Measurements from ENCODE around the gene POGZ.

POGZ gene

DNA sequence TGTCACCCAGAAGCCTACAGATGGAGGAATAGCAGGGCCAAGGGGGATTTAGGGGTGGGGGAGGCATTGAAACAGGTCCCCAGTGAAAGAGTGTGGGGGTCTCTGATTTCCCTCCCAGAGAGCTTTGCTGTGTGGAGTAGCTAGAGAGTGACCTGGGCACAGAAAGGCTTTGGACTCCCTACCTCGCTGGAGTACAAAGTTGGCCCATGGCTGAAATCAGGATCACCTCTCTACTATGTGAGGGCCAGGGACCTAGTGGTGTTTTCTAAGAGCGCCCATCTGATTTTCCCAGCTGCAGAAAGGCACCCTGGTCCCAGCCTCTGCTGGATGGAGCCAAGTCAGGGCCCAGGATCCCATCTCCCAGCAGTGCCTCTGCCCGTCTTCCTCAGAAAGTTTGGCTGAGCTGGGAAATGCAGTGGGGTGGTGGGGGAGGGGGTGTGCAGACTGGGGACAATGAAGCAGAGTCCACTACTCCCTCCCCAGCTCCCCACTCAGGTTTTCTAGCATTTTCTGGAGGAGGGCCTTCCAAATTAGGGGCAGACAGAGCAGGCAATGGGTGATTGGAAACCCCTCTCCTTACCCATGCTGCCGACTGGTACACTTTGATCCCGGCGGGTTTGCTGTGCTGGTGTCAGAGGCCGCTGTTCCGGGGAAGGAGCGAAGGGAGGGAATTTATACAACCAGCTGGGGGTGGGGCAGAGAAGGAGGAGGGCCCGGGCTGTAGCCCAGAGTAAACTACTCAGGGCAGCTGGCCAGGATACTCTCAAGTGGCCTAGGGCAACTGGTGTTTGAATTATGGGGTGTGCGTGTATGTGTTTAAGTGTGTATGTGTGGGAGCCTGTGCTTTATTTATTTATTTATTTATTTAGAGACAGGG, 87.0 kb downstream of the POGZ start, which contains the start of gene SELENBP1:
SELENBP1 (minus strand) TSS at position 648 of the 877 bp plus-strand sequence; CDS start at position 584, 64 bp downstream.
- DNase-seq (ENCODE audit: low read depth in 2 of 2, low spot score in 1 of 2): no peak

DNA sequence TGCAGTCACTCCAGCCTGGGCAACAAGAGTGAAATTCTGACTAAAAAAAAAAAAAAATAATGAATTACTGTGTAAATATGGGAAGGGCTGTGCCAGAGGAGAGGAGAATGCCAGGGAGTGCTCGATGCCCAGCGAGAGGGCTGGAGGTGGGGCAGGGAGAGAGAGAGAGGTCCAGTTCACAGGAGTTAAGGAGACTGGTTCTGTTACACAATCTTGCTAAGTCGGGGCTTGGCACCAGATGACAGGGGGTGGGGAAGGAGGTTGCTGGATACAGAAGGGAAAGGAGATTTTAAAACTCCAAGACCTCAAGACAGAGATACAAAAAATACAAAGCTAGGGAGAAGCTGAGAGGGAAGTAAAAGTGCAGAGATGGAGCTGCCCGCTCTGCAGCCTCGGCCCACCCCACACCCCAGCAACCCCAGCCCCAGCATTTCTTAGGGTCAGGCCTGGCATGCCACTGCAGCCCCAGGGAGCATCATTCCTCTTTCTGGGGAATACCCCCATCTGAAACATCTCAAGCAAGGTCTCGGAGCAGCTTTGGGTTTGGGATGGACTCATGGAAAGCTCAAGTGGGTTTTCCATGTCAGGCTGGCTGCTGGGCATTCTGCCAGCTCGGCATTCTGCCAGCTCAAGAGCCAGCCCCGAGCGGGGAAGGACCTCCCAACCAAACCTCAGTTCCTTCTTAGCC, 87.8 kb downstream of the POGZ start:
- no peak for DNase-seq (ENCODE audit: low read depth in 2 of 2, low spot score in 1 of 2)

DNA sequence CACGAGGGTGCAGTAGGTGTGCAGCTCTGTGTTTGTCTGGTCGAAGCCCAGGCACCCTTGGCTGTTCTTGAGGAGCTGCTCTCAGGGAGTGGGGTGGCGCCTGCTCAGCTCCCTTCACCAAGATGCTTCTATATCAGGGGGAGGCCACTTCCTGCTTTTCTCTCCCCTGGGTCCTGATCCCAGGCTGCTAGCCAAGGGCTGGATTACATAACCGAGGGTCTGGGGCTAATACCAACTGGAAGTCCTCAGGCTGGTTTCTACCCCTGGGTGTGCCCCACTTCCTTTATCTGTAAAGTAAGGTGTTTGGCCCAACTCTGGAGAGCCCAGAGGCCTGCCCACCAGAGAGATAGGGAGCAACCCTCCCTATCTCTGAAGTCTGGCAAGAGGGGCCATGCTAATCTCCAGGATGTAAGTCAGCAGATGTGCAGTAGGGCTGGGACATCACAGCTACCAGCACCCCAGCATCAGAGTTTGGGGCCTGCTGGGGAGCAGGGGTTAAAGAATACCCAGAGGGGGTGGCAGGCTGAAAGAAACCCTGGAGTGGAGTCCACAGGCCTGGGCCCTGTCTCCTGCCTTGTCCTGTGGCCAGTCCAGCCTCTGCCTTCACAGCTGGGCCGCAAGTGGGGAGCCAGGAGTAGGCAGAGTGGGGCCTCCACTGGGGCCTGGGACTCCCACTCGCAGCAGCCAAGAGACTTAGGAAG, 88.9 kb downstream of the POGZ start:
- no peak for DNase-seq (ENCODE audit: low read depth in 2 of 2, low spot score in 1 of 2)

DNA sequence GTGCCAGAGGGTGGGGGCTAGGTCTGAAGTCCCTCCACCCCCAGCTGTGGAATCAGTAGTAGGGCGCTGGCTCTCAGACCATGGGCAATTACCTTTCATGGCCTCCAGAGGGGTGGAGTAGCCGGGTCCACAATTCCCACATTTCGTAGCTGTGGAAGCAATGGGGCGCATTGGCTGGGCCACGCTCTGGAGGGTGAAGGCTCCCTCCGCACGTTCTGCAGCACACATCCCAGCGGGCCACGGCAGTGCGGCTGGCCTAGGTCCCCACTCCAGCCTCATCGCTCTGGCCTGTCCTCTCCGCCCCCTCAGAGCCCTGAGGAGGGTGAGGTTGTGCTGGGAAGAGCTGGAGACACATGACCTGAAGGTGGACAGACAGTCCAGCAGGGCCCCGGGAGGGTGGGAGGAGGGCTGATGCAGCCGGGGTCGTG, 89.7 kb downstream of the POGZ start:
- no peak for DNase-seq (ENCODE audit: low read depth in 2 of 2, low spot score in 1 of 2)

DNA sequence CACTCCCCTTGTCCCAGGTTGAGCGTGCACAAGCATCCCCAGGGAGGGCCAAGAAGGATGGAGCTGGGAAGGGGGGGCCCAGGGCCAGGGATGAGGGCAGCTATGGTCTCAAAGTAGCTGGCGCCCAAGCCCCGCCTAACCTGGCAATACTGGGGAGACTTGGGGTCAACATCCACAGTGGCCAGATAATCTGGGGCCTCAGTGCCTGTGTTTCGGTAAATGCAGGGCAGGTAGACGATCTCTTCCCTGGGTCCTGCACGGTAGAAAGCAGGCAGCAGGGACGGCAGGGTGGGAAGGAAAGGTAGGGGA, 90.0 kb downstream of the POGZ start:
- no peak for DNase-seq (ENCODE audit: low read depth in 2 of 2, low spot score in 1 of 2)

DNA sequence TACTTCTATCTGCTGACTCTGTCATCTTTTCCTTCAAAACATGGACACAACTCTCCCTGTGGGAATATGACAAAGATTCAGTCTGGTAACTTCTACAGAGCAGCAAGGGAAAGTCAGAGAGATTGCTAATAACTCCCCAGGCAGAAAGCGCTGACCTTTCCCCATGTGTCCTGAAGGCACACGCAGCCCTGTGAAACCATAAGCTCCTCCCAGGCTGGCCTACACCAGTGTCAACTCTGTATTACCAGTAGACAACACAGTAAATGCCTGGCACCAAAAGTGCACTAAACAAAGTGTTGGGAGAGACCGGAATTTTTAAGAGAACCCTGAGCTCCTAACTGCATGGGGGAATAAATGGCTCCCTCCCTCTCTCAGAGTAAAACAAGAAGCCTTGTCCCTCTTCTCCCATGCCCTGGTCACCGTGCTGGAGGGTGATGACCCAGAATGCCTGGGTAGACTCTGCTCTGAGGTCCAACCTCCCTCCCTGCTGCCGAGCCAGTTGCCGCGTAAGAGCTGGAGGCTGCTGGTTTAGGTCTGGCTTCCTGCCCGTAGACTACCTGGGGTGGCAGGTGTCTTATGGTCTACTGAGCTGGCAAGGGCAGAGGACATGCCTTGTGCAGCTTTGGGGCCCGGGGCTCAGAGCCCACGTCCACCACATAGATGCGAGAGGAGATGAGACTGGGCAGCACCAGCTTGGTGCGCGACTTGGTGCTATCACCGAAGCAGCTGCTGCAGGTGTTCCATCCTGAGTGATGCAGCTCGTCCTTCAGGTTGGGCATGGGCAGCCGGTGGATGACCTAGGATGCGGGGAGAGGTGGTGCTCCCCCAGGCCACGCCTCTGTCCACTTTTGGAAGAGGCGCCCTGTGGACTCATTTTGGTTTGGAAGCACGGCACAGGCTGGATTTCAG, 90.6 kb downstream of the POGZ start:
- no peak for DNase-seq (ENCODE audit: low read depth in 2 of 2, low spot score in 1 of 2)

DNA sequence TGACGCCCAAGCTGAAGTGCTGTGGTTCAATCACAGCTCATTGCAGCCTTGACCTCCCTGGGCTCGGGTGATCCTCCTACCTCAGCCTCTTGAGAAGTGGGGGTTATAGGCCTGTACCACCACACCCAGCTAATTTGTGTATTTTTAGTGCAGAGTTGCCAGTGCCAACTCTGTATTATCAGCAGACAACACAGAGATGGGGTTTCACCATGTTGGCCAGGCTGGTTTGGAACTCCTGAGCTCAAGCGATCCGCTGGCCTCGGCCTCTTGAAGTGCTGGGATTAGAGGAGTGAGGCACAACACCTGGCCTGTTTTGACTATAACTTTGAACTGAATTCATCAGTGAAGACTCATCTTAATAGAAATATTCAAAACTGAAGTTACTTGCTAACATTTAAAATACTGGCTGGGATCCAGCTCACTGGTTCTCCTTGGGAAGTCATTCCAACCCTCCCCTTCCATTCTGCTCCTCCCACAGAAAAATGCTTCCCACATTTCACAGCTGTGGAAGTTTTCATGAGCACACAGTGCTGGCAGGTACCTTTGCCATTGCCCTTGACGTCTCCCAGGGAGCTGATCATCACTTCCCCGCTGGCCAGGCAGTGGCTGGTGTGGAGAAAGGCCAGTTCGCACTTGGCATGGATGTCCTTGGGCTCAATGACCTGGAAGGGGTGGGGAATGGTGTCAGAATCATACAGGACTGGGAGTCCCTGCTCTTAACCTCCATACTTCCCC, 91.5 kb downstream of the POGZ start:
- no peak for DNase-seq (ENCODE audit: low read depth in 2 of 2, low spot score in 1 of 2)

DNA sequence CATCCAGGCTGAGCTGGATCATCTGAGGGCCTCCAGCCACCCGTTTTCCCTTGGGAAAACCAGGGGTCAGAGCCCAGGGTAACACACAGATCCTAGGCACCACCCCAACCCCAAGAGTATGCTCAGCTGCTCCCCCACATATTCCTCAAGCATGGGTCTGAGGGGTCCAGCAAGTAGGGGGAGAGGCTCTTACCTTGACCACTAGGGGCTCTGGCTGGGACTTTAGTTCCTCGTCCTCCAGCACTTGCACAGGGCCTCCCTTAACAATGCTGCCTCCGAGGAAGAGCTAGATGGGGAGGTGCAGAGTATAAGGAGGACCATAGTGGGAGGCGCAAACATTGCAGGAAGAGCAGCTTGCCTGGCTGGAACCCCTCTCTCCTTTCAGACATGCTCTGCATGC, 94.3 kb downstream of the POGZ start:
- no peak for DNase-seq (ENCODE audit: low read depth in 2 of 2, low spot score in 1 of 2)

DNA sequence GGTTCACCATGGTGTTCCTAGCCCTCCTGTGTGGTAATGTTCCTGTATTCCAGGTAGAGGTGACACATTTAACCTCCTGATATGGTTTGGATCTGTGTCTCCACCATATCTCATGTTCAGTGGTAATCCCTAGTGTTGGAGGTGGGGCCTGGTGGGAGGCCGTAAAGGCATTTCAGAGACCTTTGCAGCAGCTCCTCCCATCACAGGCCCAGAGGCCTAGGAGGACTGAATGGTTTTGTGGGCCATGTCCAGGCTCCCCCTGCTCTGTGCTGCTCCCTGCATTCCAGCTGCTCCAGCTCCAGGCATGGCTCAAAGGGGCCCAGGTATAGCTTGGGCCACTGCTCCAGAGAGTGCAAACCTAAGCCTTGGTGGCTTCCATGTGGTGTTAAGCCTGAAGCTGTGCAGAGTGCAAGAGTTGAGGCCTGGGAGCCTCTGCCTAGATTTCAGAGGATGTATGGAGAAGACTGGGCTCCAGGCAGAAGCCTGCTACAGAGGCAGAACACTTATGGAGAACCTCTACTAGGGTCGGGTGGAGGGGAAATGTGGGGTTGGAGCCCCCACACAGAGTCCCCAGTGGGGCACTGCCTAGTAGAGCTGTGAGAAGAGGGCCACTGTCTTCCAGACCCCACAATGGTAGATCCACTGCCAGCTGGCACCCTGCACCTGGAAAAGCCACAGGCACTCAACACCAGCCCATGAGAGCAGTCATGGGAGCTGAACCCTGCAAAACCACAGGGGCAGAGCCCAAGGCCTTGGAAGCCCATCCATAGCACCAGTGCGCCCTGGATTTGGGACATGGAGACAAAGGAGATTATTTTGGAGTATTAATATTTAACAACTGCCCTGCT, 96.8 kb downstream of the POGZ start:
- DNase-seq (ENCODE audit: low read depth in 2 of 2, low spot score in 1 of 2): no peak

DNA sequence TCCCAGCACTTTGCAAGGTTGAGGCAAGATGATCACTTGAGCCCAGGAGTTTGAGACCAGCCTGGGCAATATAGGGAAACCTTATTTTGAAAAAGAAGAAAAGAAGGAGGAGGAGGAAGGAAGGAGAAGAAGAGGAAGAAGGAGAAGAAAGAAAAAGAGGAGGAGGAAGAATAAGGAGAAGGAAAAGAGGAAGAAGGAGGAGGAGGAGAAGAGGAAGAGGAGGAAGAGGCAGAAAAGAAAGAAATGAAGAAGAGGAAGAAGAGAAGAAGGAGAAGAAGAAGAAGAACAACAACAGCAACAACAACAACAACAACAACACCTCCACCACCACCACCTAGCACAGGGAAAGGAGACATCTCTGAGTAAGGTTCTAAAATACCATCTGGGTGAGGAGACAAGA, 97.4 kb downstream of the POGZ start:
- no peak for DNase-seq (ENCODE audit: low read depth in 2 of 2, low spot score in 1 of 2)

DNA sequence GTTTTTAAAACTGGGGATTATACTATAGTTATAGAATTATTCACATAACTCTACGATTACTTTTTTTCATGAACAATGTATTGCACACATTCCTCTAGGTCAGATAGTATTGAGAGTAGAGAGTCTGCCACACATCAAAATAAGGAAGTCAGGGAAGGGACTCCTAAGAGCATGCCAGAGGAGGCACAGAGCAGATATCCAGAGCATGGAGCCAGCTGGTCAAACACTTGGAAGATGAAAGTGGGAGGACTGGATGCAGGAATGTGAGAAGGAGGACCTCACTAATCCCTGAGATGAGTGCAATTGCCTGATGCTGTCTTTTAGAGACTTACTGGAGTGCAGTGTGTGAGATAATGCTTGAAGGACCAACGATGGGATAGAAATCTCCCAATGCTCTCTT, 102.6 kb downstream of the POGZ start:
- no peak for DNase-seq (ENCODE audit: low read depth in 2 of 2, low spot score in 1 of 2)
